OCI-LY7 (cell line): ENCODE measurements around the gene USP53. TPM values are rescaled to one million over a fixed set of nuclear protein-coding genes. Genes with fewer than 3 reads are reported as not detected.
"Not testable (repeated sequence)": the region's sequence is repeated elsewhere in the genome, so short reads cannot be mapped to it uniquely, and the experiment has no call there.

Experiments
- BruUV-seq: library from RNA; stranded (reverse); fragments of 400-500 nt; replicated peaks from 2 replicates; lab custom pipeline; 2021; lab: Mats Ljungman, UMichigan
- CTCF ChIA-PET: fragments of 300-600 bp; sonication (Branson Sonifier 250); formaldehyde crosslinking; loops from one replicate; lab custom pipeline; 2022; ENCODE audit warnings: antibody characterized with exemption; ENCODE audit not compliant: unreplicated experiment; lab: Charles Lee
- POLR2A ChIA-PET: fragments of 300-600 bp; sonication (Branson Sonifier 250); formaldehyde crosslinking; loops from one replicate; lab custom pipeline; 2022; ENCODE audit warnings: antibody characterized with exemption; lab: Charles Lee
- DNase-seq: peaks from one replicate; pipeline ENCODE4 v3.0.0-alpha.2; 2015; ENCODE audit warnings: low spot score
- H2AFZ ChIP-seq: fragments of 200-600 bp; sonication (generic), shearing (Covaris generic); 2 replicates; pipeline ENCODE4 v1.6.1; 2014; ENCODE audit warnings: mild to moderate bottlenecking, antibody characterized with exemption, low read length, moderate library complexity
- H3K27ac ChIP-seq: fragments of 200-600 bp; sonication (generic); 2 replicates; pipeline ENCODE4 v1.5.1; 2014; ENCODE audit warnings: mixed run types, low read depth, mild to moderate bottlenecking, moderate library complexity, low read length, inconsistent platforms; ENCODE audit not compliant: poor library complexity, severe bottlenecking
- H3K36me3 ChIP-seq: fragments of 200-600 bp; sonication (generic); 2 replicates; pipeline ENCODE4 v1.6.1; 2014; ENCODE audit warnings: mild to moderate bottlenecking, antibody characterized with exemption, low read length, moderate library complexity, mixed read lengths; ENCODE audit not compliant: insufficient read depth
- H3K4me1 ChIP-seq: fragments of 200-600 bp; sonication (generic); 2 replicates; pipeline ENCODE4 v1.5.1; 2014; ENCODE audit warnings: mild to moderate bottlenecking, low read length; ENCODE audit not compliant: insufficient read depth, poor library complexity, severe bottlenecking
- H3K4me2 ChIP-seq: fragments of 200-600 bp; sonication (generic); 2 replicates; pipeline ENCODE4 v1.6.1; 2014; ENCODE audit warnings: mild to moderate bottlenecking, low read length
- H3K4me3 ChIP-seq: fragments of 200-600 bp; sonication (generic); 2 replicates; pipeline ENCODE4 v1.5.1; 2014; ENCODE audit warnings: mild to moderate bottlenecking, low read depth, low read length; ENCODE audit not compliant: poor library complexity, severe bottlenecking
- H3K79me2 ChIP-seq: fragments of 200-600 bp; sonication (generic); 2 replicates; pipeline ENCODE4 v1.6.1; 2016; ENCODE audit warnings: low read depth, mild to moderate bottlenecking, low read length, moderate library complexity, mixed read lengths; ENCODE audit not compliant: insufficient read depth
- H3K9me2 ChIP-seq: fragments of 200-600 bp; sonication (generic); 2 replicates; pipeline ENCODE4 v1.6.1; 2016; ENCODE audit warnings: mild to moderate bottlenecking, low read length, mixed read lengths; ENCODE audit not compliant: insufficient read depth
- H3K9me3 ChIP-seq: fragments of 200-600 bp; sonication (generic); 2 replicates; pipeline ENCODE4 v1.6.1; 2014; ENCODE audit warnings: mild to moderate bottlenecking, mixed run types, low read length, mixed read lengths
- H4K20me1 ChIP-seq: fragments of 200-600 bp; sonication (generic); 2 replicates; pipeline ENCODE4 v1.6.1; 2014; ENCODE audit warnings: mild to moderate bottlenecking, antibody characterized with exemption, low read length, moderate library complexity, mixed read lengths; ENCODE audit not compliant: insufficient read depth
- intact Hi-C: fragments of 100-400 bp; cut with micrococcal nuclease; formaldehyde crosslinking; loops from one replicate; pipeline ENCODE4 v1.10.0; 2022; ENCODE audit not compliant: unreplicated experiment
- total RNA-seq, 2 experiments: library from RNA; depleted of rRNA in 1 of 2; stranded (reverse); fragments of >200 nt in 1 of 2; shearing (Covaris generic) in 1 of 2; gene quantifications; 2 replicates each; pipeline ENCODE4 v1.2.3, GENCODE V29; 2014 to 2022

The USP53 gene
- total RNA-seq, 2 experiments from 2014 or later = 4.9 to 9.2 TPM

- not testable (repeated sequence) for BruUV-seq, H4K20me1 ChIP-seq
- POLR2A ChIA-PET = interaction anchor here (0.7 kb wide), 1 partner anchor 710 kb away, joined by 4 read pairs; no protein-coding TSS in a partner anchor
These were observed 130.8 kb downstream of the USP53 start for GRCh38 chr4:119343293-119343692.

More at GRCh38 chr4:119343293-119343692, 130.8 kb downstream of the USP53 start:
- H3K36me3 ChIP-seq, H3K4me2 ChIP-seq, H3K4me3 ChIP-seq, intact Hi-C loops, CTCF ChIA-PET, H3K9me2 ChIP-seq, H3K27ac ChIP-seq, DNase-seq, H3K4me1 ChIP-seq, H3K9me3 ChIP-seq, H3K79me2 ChIP-seq, H2AFZ ChIP-seq: not testable (repeated sequence)

Other genes with a start within 250 kb of the USP53 start
- not detected in 2 replicates for gene MYOZ2, start 76.9 kb upstream of the USP53 start, total RNA-seq (2014; rRNA removed; shearing (Covaris generic))
- not detected in 2 replicates for gene MYOZ2, start 76.9 kb upstream of the USP53 start, total RNA-seq (2022)
- not detected in 2 replicates for gene FABP2, start 109.4 kb downstream of the USP53 start, total RNA-seq (2014; rRNA removed; shearing (Covaris generic))
- not detected in 2 replicates for gene FABP2, start 109.4 kb downstream of the USP53 start, total RNA-seq (2022)